HG03108 (cell line): ENCODE results near the gene MGME1.
A peak's percentile ranks its signal among the peaks of the same experiment; 100 is the strongest.

Experiments used
- ATAC-seq: cut with Tn5 transposase; IDR thresholded peaks from one replicate; pipeline ENCODE4 v1.9.1; 2021; ENCODE audit warnings: moderate library complexity; ENCODE audit not compliant: unreplicated experiment

The MGME1 gene

GRCh38 chr20:17940224-17940971 lies 28.4 kb upstream of the MGME1 start:
- ATAC-seq = no peak

- ATAC-seq = no peak
These were observed 27.6 kb upstream of the MGME1 start for GRCh38 chr20:17941087-17941825.

GRCh38 chr20:17941826-17942196 lies 27.0 kb upstream of the MGME1 start:
- no peak for ATAC-seq

- ATAC-seq = peak; percentile 57
These were observed 25.5 kb upstream of the MGME1 start for GRCh38 chr20:17943343-17943742.

- no peak for ATAC-seq
These were observed 23.9 kb upstream of the MGME1 start for GRCh38 chr20:17944854-17945474.

- no peak for ATAC-seq
These were observed 22.8 kb upstream of the MGME1 start for GRCh38 chr20:17946040-17946439.

- no peak for ATAC-seq
These were observed 22.0 kb upstream of the MGME1 start for GRCh38 chr20:17946572-17947473.

- ATAC-seq = no peak
These were observed 21.4 kb upstream of the MGME1 start for GRCh38 chr20:17947474-17947815.

- no peak for ATAC-seq
These were observed 20.4 kb upstream of the MGME1 start for GRCh38 chr20:17948442-17948841.

GRCh38 chr20:17949899-17950298 lies 18.9 kb upstream of the MGME1 start:
- ATAC-seq = no peak

- no peak for ATAC-seq
These were observed 18.1 kb upstream of the MGME1 start for GRCh38 chr20:17950670-17951069.

GRCh38 chr20:17951323-17951722 lies 17.5 kb upstream of the MGME1 start:
- ATAC-seq = no peak

GRCh38 chr20:17952692-17953684 lies 15.8 kb upstream of the MGME1 start:
- ATAC-seq = no peak

- ATAC-seq = no peak
These were observed 14.9 kb upstream of the MGME1 start for GRCh38 chr20:17953935-17954334.

- ATAC-seq = no peak
These were observed 13.5 kb upstream of the MGME1 start for GRCh38 chr20:17955302-17955701.

- ATAC-seq = no peak
These were observed 12.6 kb upstream of the MGME1 start for GRCh38 chr20:17956099-17956685.

GRCh38 chr20:17957505-17958363 lies 11.1 kb upstream of the MGME1 start:
- no peak for ATAC-seq

GRCh38 chr20:17958373-17959256 lies 10.2 kb upstream of the MGME1 start:
- no peak for ATAC-seq
